Measurements from ENCODE around the gene PWP1.
"Not testable (repeated sequence)": the region's sequence is repeated elsewhere in the genome, so short reads cannot be mapped to it uniquely, and the experiment has no call there.

Gene PWP1

GRCh38 chr12:107668320-107669098 is 17.1 kb upstream of the PWP1 start:
- no peak for DNase-seq

GRCh38 chr12:107669946-107670345 is 15.7 kb upstream of the PWP1 start:
- DNase-seq, result no peak

GRCh38 chr12:107670999-107671643 is 14.5 kb upstream of the PWP1 start:
- peak; percentile 29 for DNase-seq

- DNase-seq, result no peak
These were observed 7.9 kb upstream of the PWP1 start for GRCh38 chr12:107677671-107678070.

GRCh38 chr12:107679336-107679735 is 6.3 kb upstream of the PWP1 start:
- no peak for DNase-seq

- DNase-seq, result no peak
These were observed 4.2 kb upstream of the PWP1 start for GRCh38 chr12:107681455-107681835.

GRCh38 chr12:107681836-107682820 is 3.5 kb upstream of the PWP1 start:
- no peak for DNase-seq

- DNase-seq, result no peak
These were observed 1.4 kb upstream of the PWP1 start for GRCh38 chr12:107684029-107684795.

GRCh38 chr12:107684990-107685359 is 624 bp upstream of the PWP1 start:
- peak; percentile 32 for DNase-seq

- DNase-seq, result not testable (repeated sequence)
These were observed 10.2 kb downstream of the PWP1 start for GRCh38 chr12:107695772-107696171.

- DNase-seq, result no peak
These were observed 16.5 kb downstream of the PWP1 start for GRCh38 chr12:107702106-107702505.

GRCh38 chr12:107704041-107704440 is 18.4 kb downstream of the PWP1 start:
- no peak for DNase-seq

GRCh38 chr12:107705522-107705921 is 19.9 kb downstream of the PWP1 start:
- DNase-seq, result not testable (repeated sequence)

GRCh38 chr12:107715780-107716179 is 30.2 kb downstream of the PWP1 start:
- DNase-seq, result no peak

- no peak for DNase-seq
These were observed 33.0 kb downstream of the PWP1 start for GRCh38 chr12:107718606-107719005.

GRCh38 chr12:107727327-107727726 is 41.7 kb downstream of the PWP1 start:
- not testable (repeated sequence) for DNase-seq

GRCh38 chr12:107727742-107728141 is 42.1 kb downstream of the PWP1 start:
- DNase-seq, result not testable (repeated sequence)

GRCh38 chr12:107730618-107731341 is 45.2 kb downstream of the PWP1 start:
- no peak for DNase-seq

- DNase-seq, result no peak
These were observed 45.8 kb downstream of the PWP1 start for GRCh38 chr12:107731366-107731765.

- DNase-seq, result no peak
These were observed 46.8 kb downstream of the PWP1 start for GRCh38 chr12:107732365-107732764.

- DNase-seq, result no peak
These were observed 48.5 kb downstream of the PWP1 start for GRCh38 chr12:107734139-107734538.

- no peak for DNase-seq
These were observed 50.2 kb downstream of the PWP1 start for GRCh38 chr12:107735763-107736162.

Data from activated T-cell treated with anti-CD3 and anti-CD28 coated beads, Interleukin-2, amount 50 U/mL, for 1 hour (primary cell).